Transverse colon (tissue), 4 donors: ENCODE data around the gene SNRNP48. TPM values are rescaled to one million over a fixed set of nuclear protein-coding genes. Genes with fewer than 3 reads are reported as not detected.

Experiments used
- DNase-seq: peaks from one replicate; pipeline ENCODE4 v3.0.0-alpha.2; 2019
- H3K27ac ChIP-seq, 4 donors: fragments of 200-600 bp; sonication (generic); 2 replicates each; pipeline ENCODE4 v1.5.1; 2016 to 2018; ENCODE audit warnings: inconsistent platforms in 4 of 4
- H3K27me3 ChIP-seq: fragments of 200-600 bp; sonication (generic); 2 replicates; pipeline ENCODE4 v1.5.1; 2017; ENCODE audit warnings: inconsistent platforms
- H3K36me3 ChIP-seq, 4 donors: fragments of 200-600 bp; sonication (generic); 2 replicates each; pipeline ENCODE4 v1.5.1; 2017 to 2019; ENCODE audit warnings: inconsistent platforms in 4 of 4
- H3K4me1 ChIP-seq, 4 donors: fragments of 200-600 bp; sonication (generic); 2 replicates each; pipeline ENCODE4 v1.5.1; 2017 to 2020; ENCODE audit warnings: inconsistent platforms in 4 of 4
- H3K4me3 ChIP-seq, 4 donors: fragments of 200-600 bp; sonication (generic); 1 replicate in 1 of 4; 2 replicates in 3 of 4; pipeline versions ENCODE4 v1.5.1 to v1.6.1; 2017 to 2019; ENCODE audit warnings: inconsistent platforms in 4 of 4
- H3K9me3 ChIP-seq, 2 donors: fragments of 200-600 bp; sonication (generic); 2 replicates each; pipeline ENCODE4 v1.5.1; 2017 to 2019; ENCODE audit warnings: inconsistent platforms in 2 of 2
- CTCF ChIP-seq, 5 experiments: fragments of 200-600 bp in 3 of 5; fragments of 450-650 bp in 2 of 5; sonication (generic) in 3 of 5; IDR thresholded peaks; 1 replicate in 2 of 5; 2 replicates in 3 of 5; pipeline ENCODE4 v1.5.1; 2016 to 2017; ENCODE audit warnings: antibody characterized with exemption in 5 of 5, inconsistent platforms in 3 of 5, mild to moderate bottlenecking in 2 of 5, moderate library complexity in 1 of 5
- EP300 ChIP-seq: sonication (generic); formaldehyde crosslinking; IDR thresholded peaks from one replicate; pipeline ENCODE4 v1.6.1; 2017; ENCODE audit warnings: antibody characterized with exemption, low read depth
- POLR2A ChIP-seq: fragments of 450-650 bp; IDR thresholded peaks from one replicate; pipeline ENCODE4 v1.6.1; 2016; ENCODE audit warnings: antibody characterized with exemption, mild to moderate bottlenecking, moderate library complexity
- POLR2AphosphoS5 ChIP-seq, 3 donors: sonication (generic); formaldehyde crosslinking; IDR thresholded peaks; one replicate each; pipeline ENCODE4 v1.6.1; 2016; ENCODE audit warnings: antibody characterized with exemption in 3 of 3
- WGBS, 2 donors: methylation state at CpG; one replicate each; pipeline ENCODE4 v1.1.5; 2018; ENCODE audit warnings: low coverage in 1 of 2; 5-methylcytosine and 5-hydroxymethylcytosine counted together
- in situ Hi-C, 4 donors: fragments of 200-750 bp; cut with MboI; loops; one replicate each; pipeline versions ENCODE4 v1.15.0 to v1.15.1; 2017; ENCODE audit warnings: low sequenced_read_pairs in 3 of 4, low pct_ligation_motif_present in 1 of 4, low pct_unique_long_range_greater_than_20kb in 1 of 4
- intact Hi-C: fragments of 100-400 bp; cut with DNase I; formaldehyde crosslinking; loops from one replicate; pipeline ENCODE4 v1.15.1; 2023; ENCODE audit warnings: low total_unique reads
- total RNA-seq, 4 donors: library from RNA; depleted of rRNA; stranded (reverse); fragments of >200 nt; gene quantifications; one replicate each; pipeline ENCODE4 v1.1.0, GENCODE V29; 2016

The SNRNP48 gene
- total RNA-seq, 4 donors from 2014 or later: 7.9 to 31.8 (median 16.6) TPM

DNA sequence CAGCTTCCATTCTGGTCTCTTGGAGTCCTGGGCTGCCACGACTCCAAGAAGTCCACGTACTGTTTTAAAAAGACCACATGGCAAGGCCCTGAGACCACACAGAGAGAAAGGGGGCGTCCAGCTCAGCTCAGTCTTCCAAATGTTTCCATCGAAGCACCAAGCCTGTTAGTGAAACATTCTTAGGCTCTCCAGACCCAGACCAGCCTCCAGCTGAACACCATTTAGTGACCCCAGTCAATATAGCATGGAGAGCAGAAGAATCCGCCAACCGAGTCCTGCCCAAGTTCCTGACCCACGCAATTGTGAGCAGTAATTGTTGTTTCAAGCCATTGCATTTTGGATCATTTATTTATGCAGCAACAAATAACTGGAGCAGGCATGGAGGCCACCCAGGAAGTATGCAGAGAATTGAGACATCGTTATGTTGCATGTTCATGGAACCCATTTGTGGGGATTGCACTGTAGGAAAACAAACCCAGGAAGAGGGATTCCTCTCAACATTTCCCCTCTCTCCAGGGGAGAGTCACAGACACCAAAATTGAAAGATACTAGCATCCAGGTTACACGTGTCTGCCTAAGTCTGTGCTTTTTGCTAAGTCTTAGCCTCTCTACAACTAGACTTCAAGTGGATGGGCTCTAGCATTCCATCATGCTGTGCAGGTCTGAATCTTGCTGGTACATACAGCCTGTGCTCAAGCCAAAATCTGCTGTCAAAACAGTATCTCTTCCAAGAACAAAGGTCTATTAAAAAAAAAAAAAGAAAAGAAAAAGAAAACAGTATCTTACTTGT is 42.7 kb downstream of the SNRNP48 start:
- 68 to 93% methylated on average over 3 to 9 of the region's 9 CpGs for WGBS, 2 donors
- intact Hi-C loops: no loop called here
- no peak for TF ChIP-seq EP300
- no peak for TF ChIP-seq CTCF (IDR thresholded peaks at IDR 0.05)
- TF ChIP-seq POLR2A: no peak
- no peak for TF ChIP-seq POLR2AphosphoS5 (IDR thresholded peaks at IDR 0.05)
- Histone ChIP-seq H3K9me3 (no peaks in the 10 kb centered on the region), H3K36me3 (no peaks in the 10 kb centered on the region), H3K4me3 (no peak overlapping the region), H3K27ac (no peak overlapping the region), H3K27me3 (no peaks in the 10 kb centered on the region), H3K4me1 (peaks cover 0 to 12% (median 0%) of the 10 kb centered on the region in 4 donors)
- DNase-seq: no peak
- in situ Hi-C loops: no loop called here

- 17 to 37% methylated on average over 4 of the region's 4 CpGs for WGBS, 2 donors
- Histone ChIP-seq H3K4me3 (no peak overlapping the region), H3K27me3 (no peaks in the 10 kb centered on the region), H3K36me3 (no peaks in the 10 kb centered on the region), H3K27ac (no peak overlapping the region), H3K9me3 (no peaks in the 10 kb centered on the region), H3K4me1 (peaks cover 0 to 12% (median 0%) of the 10 kb centered on the region in 4 donors)
- intact Hi-C loops: no loop called here
- TF ChIP-seq POLR2AphosphoS5 (IDR thresholded peaks at IDR 0.05) (no peak), CTCF (IDR thresholded peaks at IDR 0.05) (no peak), EP300 (no peak), POLR2A (no peak)
- in situ Hi-C loops: no loop called here
- no peak for DNase-seq
Observed at GRCh38 chr6:7633361-7633760, 43.4 kb downstream of the SNRNP48 start.

DNA sequence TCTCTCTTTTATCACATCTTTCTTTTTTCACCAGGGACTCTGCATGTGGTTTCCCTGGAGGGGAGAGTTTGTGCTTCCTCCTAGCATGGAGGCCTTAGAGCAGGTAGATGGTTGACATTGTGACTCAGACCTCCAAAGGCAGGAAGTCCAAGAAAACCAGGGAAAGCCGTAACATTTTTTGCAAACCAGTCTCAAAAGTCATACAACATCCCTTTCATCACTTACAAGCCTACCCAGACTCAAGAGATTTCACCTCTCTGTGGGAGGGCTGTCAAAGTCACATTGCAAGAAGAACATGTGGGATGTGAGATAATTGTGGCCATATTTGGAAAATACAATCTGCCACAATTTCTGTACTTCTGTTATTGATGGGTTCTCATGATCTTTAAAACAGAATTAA is 46.2 kb downstream of the SNRNP48 start:
- intact Hi-C loops (no loop called here), in situ Hi-C loops (no loop called here)
- Histone ChIP-seq H3K4me1 (peaks cover 0 to 9% (median 0%) of the 10 kb centered on the region in 4 donors), H3K27ac (no peak overlapping the region), H3K27me3 (no peaks in the 10 kb centered on the region), H3K9me3 (no peaks in the 10 kb centered on the region), H3K4me3 (no peak overlapping the region), H3K36me3 (no peaks in the 10 kb centered on the region)
- no peak for DNase-seq
- 91% methylated on average over 1 of the region's 1 CpG; no CpG with 5 or more reads in 1 of the 2 donors for WGBS, 2 donors
- TF ChIP-seq POLR2A (no peak), EP300 (no peak), POLR2AphosphoS5 (IDR thresholded peaks at IDR 0.05) (no peak), CTCF (IDR thresholded peaks at IDR 0.05) (no peak)

DNA sequence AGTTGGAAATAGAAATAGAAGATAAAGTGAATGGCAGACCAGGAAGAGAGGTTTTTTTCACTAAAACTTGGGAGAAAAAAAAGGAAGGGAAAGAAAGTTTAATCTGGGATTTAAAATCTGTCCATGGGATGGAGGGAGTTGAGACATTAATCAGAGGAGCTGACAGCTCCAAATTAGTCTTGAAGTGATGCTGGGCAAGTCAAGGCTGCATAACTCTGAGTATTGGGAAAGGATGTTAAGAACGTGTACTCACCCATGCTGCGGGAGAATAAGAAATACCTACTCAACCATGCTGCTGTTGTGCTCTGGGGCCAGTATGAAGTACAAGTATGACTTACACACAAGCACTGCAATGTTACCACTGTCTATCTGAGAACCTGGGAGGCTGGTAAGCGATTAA is 47.5 kb downstream of the SNRNP48 start:
- Histone ChIP-seq H3K4me3 (no peak overlapping the region), H3K4me1 (peaks cover 0 to 6% (median 0%) of the 10 kb centered on the region in 4 donors), H3K27ac (no peak overlapping the region), H3K9me3 (no peaks in the 10 kb centered on the region), H3K36me3 (no peaks in the 10 kb centered on the region), H3K27me3 (no peaks in the 10 kb centered on the region)
- WGBS, 2 donors: 76 to 91% methylated on average over 2 to 3 of the region's 3 CpGs
- intact Hi-C loops: no loop called here
- no peak for DNase-seq
- TF ChIP-seq CTCF (IDR thresholded peaks at IDR 0.05): no peak
- TF ChIP-seq EP300: no peak
- no peak for TF ChIP-seq POLR2AphosphoS5 (IDR thresholded peaks at IDR 0.05)
- TF ChIP-seq POLR2A: no peak
- in situ Hi-C loops: no loop called here
